Memory B cell (primary cell): ENCODE results near the gene PMM2.

Experiments used
- ATAC-seq: fragments of 150-1000 bp; cut with Tn5 transposase; 2 replicates; pipeline ENCODE4 v1.10.0; 2021; ENCODE audit warnings: low read depth, mild to moderate bottlenecking, moderate library complexity
- DNase-seq, 2 donors: peaks; one replicate each; pipeline ENCODE4 v3.0.0; 2022; ENCODE audit warnings: low spot score in 2 of 2
- H3K27ac Mint-ChIP-seq: one replicate; pipeline ENCODE4 v1.8.0; 2022; ENCODE audit warnings: mild to moderate bottlenecking, moderate library complexity, mixed read lengths
- H3K27me3 Mint-ChIP-seq: one replicate; pipeline ENCODE4 v1.8.0; 2022; ENCODE audit warnings: mixed read lengths
- H3K36me3 Mint-ChIP-seq: one replicate; pipeline ENCODE4 v1.8.0; 2022; ENCODE audit warnings: mild to moderate bottlenecking, mixed read lengths
- H3K4me1 Mint-ChIP-seq: one replicate; pipeline ENCODE4 v1.8.0; 2022; ENCODE audit warnings: mixed read lengths
- H3K4me3 Mint-ChIP-seq: one replicate; pipeline ENCODE4 v1.8.0; 2022; ENCODE audit warnings: mild to moderate bottlenecking, moderate library complexity, mixed read lengths
- H3K9me3 Mint-ChIP-seq: one replicate; pipeline ENCODE4 v1.8.0; 2022; ENCODE audit warnings: mixed read lengths

PMM2 gene

GRCh38 chr16:8845699-8846298 is 48.2 kb downstream of the PMM2 start:
- Mint-ChIP-seq H3K4me3 (no peak overlapping the region), H3K36me3 (peaks cover 15% of the 10 kb centered on the region), H3K27ac (no peak overlapping the region), H3K27me3 (no peaks in the 10 kb centered on the region), H3K9me3 (no peaks in the 10 kb centered on the region), H3K4me1 (peaks cover 22% of the 10 kb centered on the region)
- ATAC-seq = no peak
- no peak for DNase-seq

- peaks cover 15% of the 10 kb centered on the region for H3K36me3 Mint-ChIP-seq
- peaks cover 22% of the 10 kb centered on the region for H3K4me1 Mint-ChIP-seq
- no peak overlapping the region for H3K27ac Mint-ChIP-seq
- no peaks in the 10 kb centered on the region for H3K27me3 Mint-ChIP-seq
- H3K9me3 Mint-ChIP-seq = no peaks in the 10 kb centered on the region
- no peak overlapping the region for H3K4me3 Mint-ChIP-seq
- ATAC-seq (no peak), DNase-seq (no peak)
Measured at GRCh38 chr16:8846401-8846932, 48.8 kb downstream of the PMM2 start.

GRCh38 chr16:8847145-8847544 is 49.5 kb downstream of the PMM2 start:
- no peak for DNase-seq
- peaks cover 15% of the 10 kb centered on the region for H3K36me3 Mint-ChIP-seq
- H3K27me3 Mint-ChIP-seq = no peaks in the 10 kb centered on the region
- H3K4me1 Mint-ChIP-seq = peaks cover 22% of the 10 kb centered on the region
- no peak for ATAC-seq
- no peak overlapping the region for H3K27ac Mint-ChIP-seq
- H3K4me3 Mint-ChIP-seq = no peak overlapping the region
- H3K9me3 Mint-ChIP-seq = no peaks in the 10 kb centered on the region

GRCh38 chr16:8847623-8848022 is 50.0 kb downstream of the PMM2 start:
- H3K27ac Mint-ChIP-seq = no peak overlapping the region
- no peak overlapping the region for H3K4me3 Mint-ChIP-seq
- DNase-seq (no peak), ATAC-seq (no peak)
- no peaks in the 10 kb centered on the region for H3K9me3 Mint-ChIP-seq
- no peaks in the 10 kb centered on the region for H3K27me3 Mint-ChIP-seq
- peaks cover 15% of the 10 kb centered on the region for H3K36me3 Mint-ChIP-seq
- H3K4me1 Mint-ChIP-seq = peaks cover 19% of the 10 kb centered on the region

GRCh38 chr16:8848231-8848938 is 50.7 kb downstream of the PMM2 start:
- Mint-ChIP-seq H3K4me1 (peaks cover 19% of the 10 kb centered on the region), H3K36me3 (peaks cover 17% of the 10 kb centered on the region), H3K9me3 (no peaks in the 10 kb centered on the region), H3K27me3 (no peaks in the 10 kb centered on the region), H3K4me3 (no peak overlapping the region), H3K27ac (no peak overlapping the region)
- no peak for ATAC-seq
- DNase-seq = no peak

- Mint-ChIP-seq H3K36me3 (peaks cover 17% of the 10 kb centered on the region), H3K9me3 (no peaks in the 10 kb centered on the region), H3K4me3 (no peak overlapping the region), H3K4me1 (peaks cover 19% of the 10 kb centered on the region), H3K27ac (peak overlapping the region; percentile 3), H3K27me3 (no peaks in the 10 kb centered on the region)
- no peak for ATAC-seq
- DNase-seq = no peak
Measured at GRCh38 chr16:8848939-8849391, 51.3 kb downstream of the PMM2 start.

- H3K4me1 Mint-ChIP-seq = peaks cover 16% of the 10 kb centered on the region
- no peaks in the 10 kb centered on the region for H3K27me3 Mint-ChIP-seq
- H3K4me3 Mint-ChIP-seq = no peak overlapping the region
- no peaks in the 10 kb centered on the region for H3K9me3 Mint-ChIP-seq
- H3K27ac Mint-ChIP-seq = peak overlapping the region; percentile 35
- DNase-seq = no peak
- ATAC-seq = no peak
- H3K36me3 Mint-ChIP-seq = peaks cover 15% of the 10 kb centered on the region
Measured at GRCh38 chr16:8849411-8850011, 51.9 kb downstream of the PMM2 start.

GRCh38 chr16:8850279-8850885 is 52.7 kb downstream of the PMM2 start:
- peaks cover 16% of the 10 kb centered on the region for H3K36me3 Mint-ChIP-seq
- peaks cover 13% of the 10 kb centered on the region for H3K4me1 Mint-ChIP-seq
- H3K9me3 Mint-ChIP-seq = no peaks in the 10 kb centered on the region
- DNase-seq (no peak), ATAC-seq (peak; percentile 27)
- H3K4me3 Mint-ChIP-seq = no peak overlapping the region
- no peaks in the 10 kb centered on the region for H3K27me3 Mint-ChIP-seq
- H3K27ac Mint-ChIP-seq = peak overlapping the region; percentile 35

GRCh38 chr16:8851761-8852403 is 54.2 kb downstream of the PMM2 start:
- DNase-seq (no peak), ATAC-seq (no peak)
- no peak overlapping the region for H3K27ac Mint-ChIP-seq
- H3K9me3 Mint-ChIP-seq = no peaks in the 10 kb centered on the region
- H3K36me3 Mint-ChIP-seq = peaks cover 21% of the 10 kb centered on the region
- H3K4me3 Mint-ChIP-seq = no peak overlapping the region
- H3K27me3 Mint-ChIP-seq = no peaks in the 10 kb centered on the region
- H3K4me1 Mint-ChIP-seq = peaks cover 18% of the 10 kb centered on the region

- Mint-ChIP-seq H3K36me3 (peaks cover 23% of the 10 kb centered on the region), H3K27me3 (no peaks in the 10 kb centered on the region), H3K4me3 (no peak overlapping the region), H3K4me1 (peaks cover 18% of the 10 kb centered on the region), H3K9me3 (no peaks in the 10 kb centered on the region), H3K27ac (peak overlapping the region; percentile 32)
- DNase-seq (no peak), ATAC-seq (no peak)
Measured at GRCh38 chr16:8852534-8852933, 54.9 kb downstream of the PMM2 start.

GRCh38 chr16:8853150-8853549 is 55.5 kb downstream of the PMM2 start:
- Mint-ChIP-seq H3K4me1 (peaks cover 21% of the 10 kb centered on the region), H3K4me3 (no peak overlapping the region), H3K27ac (peak overlapping the region; percentile 32), H3K36me3 (peaks cover 23% of the 10 kb centered on the region), H3K27me3 (no peaks in the 10 kb centered on the region), H3K9me3 (no peaks in the 10 kb centered on the region)
- no peak for DNase-seq
- no peak for ATAC-seq

- H3K4me1 Mint-ChIP-seq = peaks cover 21% of the 10 kb centered on the region
- H3K27me3 Mint-ChIP-seq = no peaks in the 10 kb centered on the region
- no peaks in the 10 kb centered on the region for H3K9me3 Mint-ChIP-seq
- peaks cover 23% of the 10 kb centered on the region for H3K36me3 Mint-ChIP-seq
- ATAC-seq (no peak), DNase-seq (no peak)
- H3K27ac Mint-ChIP-seq = no peak overlapping the region
- no peak overlapping the region for H3K4me3 Mint-ChIP-seq
Measured at GRCh38 chr16:8853611-8854010, 56.0 kb downstream of the PMM2 start.

GRCh38 chr16:8854298-8854948 is 56.8 kb downstream of the PMM2 start:
- H3K27me3 Mint-ChIP-seq = no peaks in the 10 kb centered on the region
- DNase-seq (no peak), ATAC-seq (no peak)
- H3K9me3 Mint-ChIP-seq = no peaks in the 10 kb centered on the region
- H3K27ac Mint-ChIP-seq = peak overlapping the region; percentile 25
- H3K4me3 Mint-ChIP-seq = no peak overlapping the region
- peaks cover 19% of the 10 kb centered on the region for H3K36me3 Mint-ChIP-seq
- peaks cover 21% of the 10 kb centered on the region for H3K4me1 Mint-ChIP-seq
